ENCODE measurements around the gene KIF3B.
"Not testable (repeated sequence)": the region's sequence is repeated elsewhere in the genome, so short reads cannot be mapped to it uniquely, and the experiment has no call there.

Gene KIF3B

GRCh38 chr20:32380037-32380436 is 102.6 kb downstream of the KIF3B start:
- not testable (repeated sequence) for H3K4me1 ChIP-seq (ENCODE audit: control insufficient read depth in 1 of 2, insufficient read depth in 2 of 2, low read length in 2 of 2); H3K4me2 ChIP-seq (ENCODE audit: low read length); H2BK12ac ChIP-seq (ENCODE audit: low read length); DNase-seq; H3K23ac ChIP-seq (ENCODE audit: low read length); H3K4me3 ChIP-seq (ENCODE audit: low read depth, low read length); H2BK5ac ChIP-seq (ENCODE audit: low read depth, low read length, poor library complexity); H4K91ac ChIP-seq (ENCODE audit: low read depth, low read length); H3K9ac ChIP-seq (ENCODE audit: low read length); H2AFZ ChIP-seq (ENCODE audit: insufficient read depth, low read length, poor library complexity); H3K79me1 ChIP-seq (ENCODE audit: low read length); H4K12ac ChIP-seq (ENCODE audit: low read depth, low read length); H3K4ac ChIP-seq (ENCODE audit: low read depth, low read length); H3K27ac ChIP-seq (ENCODE audit: low read depth, low read length); H3K18ac ChIP-seq (ENCODE audit: low read length); H3K9me3 ChIP-seq (ENCODE audit: insufficient read depth, low read depth, low read length); H2BK120ac ChIP-seq (ENCODE audit: insufficient read depth, low read length, poor library complexity); H3K14ac ChIP-seq (ENCODE audit: low read length); H3K79me2 ChIP-seq (ENCODE audit: control insufficient read depth, insufficient read depth, low read length, poor library complexity); H3K27me3 ChIP-seq (ENCODE audit: insufficient read depth, low read length); H4K8ac ChIP-seq (ENCODE audit: low read depth, low read length); H2AK5ac ChIP-seq (ENCODE audit: low read length)
- peaks cover 16 to 17% of the 10 kb centered on the region in 2 experiments for H3K36me3 ChIP-seq (ENCODE audit: control insufficient read depth in 1 of 2, insufficient read depth in 2 of 2, low read length in 2 of 2)
- no CpG with 5 or more reads among the region's 9 CpGs for WGBS (ENCODE audit: extremely low coverage, insufficient coverage, insufficient read length)

GRCh38 chr20:32380745-32381144 is 103.3 kb downstream of the KIF3B start:
- no peak overlapping the region for H4K91ac ChIP-seq (ENCODE audit: low read depth, low read length)
- H3K4me2 ChIP-seq (ENCODE audit: low read length): no peak overlapping the region
- no peak overlapping the region for H3K23ac ChIP-seq (ENCODE audit: low read length)
- no peaks in the 10 kb centered on the region for H3K9me3 ChIP-seq (ENCODE audit: insufficient read depth, low read depth, low read length)
- H4K8ac ChIP-seq (ENCODE audit: low read depth, low read length): no peak overlapping the region
- peaks cover 12% of the 10 kb centered on the region in 2 experiments for H3K36me3 ChIP-seq (ENCODE audit: control insufficient read depth in 1 of 2, insufficient read depth in 2 of 2, low read length in 2 of 2)
- H2BK5ac ChIP-seq (ENCODE audit: low read depth, low read length, poor library complexity): no peak overlapping the region
- H3K14ac ChIP-seq (ENCODE audit: low read length): no peak overlapping the region
- no peaks in the 10 kb centered on the region for H3K79me1 ChIP-seq (ENCODE audit: low read length)
- H3K4ac ChIP-seq (ENCODE audit: low read depth, low read length): no peak overlapping the region
- H3K9ac ChIP-seq (ENCODE audit: low read length): no peak overlapping the region
- no peak overlapping the region for H3K27ac ChIP-seq (ENCODE audit: low read depth, low read length)
- DNase-seq: no peak
- no peaks in the 10 kb centered on the region for H3K79me2 ChIP-seq (ENCODE audit: control insufficient read depth, insufficient read depth, low read length, poor library complexity)
- H2AK5ac ChIP-seq (ENCODE audit: low read length): no peak overlapping the region
- no peak overlapping the region for H2BK120ac ChIP-seq (ENCODE audit: insufficient read depth, low read length, poor library complexity)
- H3K27me3 ChIP-seq (ENCODE audit: insufficient read depth, low read length): no peaks in the 10 kb centered on the region
- WGBS (ENCODE audit: extremely low coverage, insufficient coverage, insufficient read length): no CpG with 5 or more reads among the region's 3 CpGs
- H2AFZ ChIP-seq (ENCODE audit: insufficient read depth, low read length, poor library complexity): no peak overlapping the region
- H4K12ac ChIP-seq (ENCODE audit: low read depth, low read length): no peak overlapping the region
- no peaks in the 10 kb centered on the region for H3K4me1 ChIP-seq (ENCODE audit: control insufficient read depth in 1 of 2, insufficient read depth in 2 of 2, low read length in 2 of 2)
- H3K18ac ChIP-seq (ENCODE audit: low read length): no peak overlapping the region
- H3K4me3 ChIP-seq (ENCODE audit: low read depth, low read length): no peak overlapping the region
- H2BK12ac ChIP-seq (ENCODE audit: low read length): no peak overlapping the region

GRCh38 chr20:32382102-32382950 is 104.9 kb downstream of the KIF3B start:
- Histone ChIP-seq H4K12ac (ENCODE audit: low read depth, low read length) (no peak overlapping the region), H3K14ac (ENCODE audit: low read length) (no peak overlapping the region), H3K4me2 (ENCODE audit: low read length) (no peak overlapping the region), H2AK5ac (ENCODE audit: low read length) (no peak overlapping the region), H3K4me3 (ENCODE audit: low read depth, low read length) (no peak overlapping the region), H4K8ac (ENCODE audit: low read depth, low read length) (no peak overlapping the region), H3K79me2 (ENCODE audit: control insufficient read depth, insufficient read depth, low read length, poor library complexity) (no peaks in the 10 kb centered on the region), H2AFZ (ENCODE audit: insufficient read depth, low read length, poor library complexity) (no peak overlapping the region), H4K91ac (ENCODE audit: low read depth, low read length) (no peak overlapping the region), H2BK120ac (ENCODE audit: insufficient read depth, low read length, poor library complexity) (no peak overlapping the region), H3K79me1 (ENCODE audit: low read length) (no peaks in the 10 kb centered on the region), H3K36me3 (ENCODE audit: control insufficient read depth in 1 of 2, insufficient read depth in 2 of 2, low read length in 2 of 2) (peaks cover 15 to 16% of the 10 kb centered on the region in 2 experiments), H3K4me1 (ENCODE audit: control insufficient read depth in 1 of 2, insufficient read depth in 2 of 2, low read length in 2 of 2) (no peaks in the 10 kb centered on the region), H3K4ac (ENCODE audit: low read depth, low read length) (no peak overlapping the region), H3K9me3 (ENCODE audit: insufficient read depth, low read depth, low read length) (no peaks in the 10 kb centered on the region), H3K23ac (ENCODE audit: low read length) (no peak overlapping the region), H3K9ac (ENCODE audit: low read length) (no peak overlapping the region), H2BK5ac (ENCODE audit: low read depth, low read length, poor library complexity) (no peak overlapping the region), H3K27me3 (ENCODE audit: insufficient read depth, low read length) (no peaks in the 10 kb centered on the region), H3K18ac (ENCODE audit: low read length) (peak overlapping the region; percentile 64), H3K27ac (ENCODE audit: low read depth, low read length) (no peak overlapping the region), H2BK12ac (ENCODE audit: low read length) (no peak overlapping the region)
- no peak for DNase-seq
- no CpG with 5 or more reads among the region's 11 CpGs for WGBS (ENCODE audit: extremely low coverage, insufficient coverage, insufficient read length)

GRCh38 chr20:32383441-32383840 is 106.0 kb downstream of the KIF3B start:
- not testable (repeated sequence) for H2AK5ac ChIP-seq (ENCODE audit: low read length); H2BK120ac ChIP-seq (ENCODE audit: insufficient read depth, low read length, poor library complexity); H3K14ac ChIP-seq (ENCODE audit: low read length); H4K12ac ChIP-seq (ENCODE audit: low read depth, low read length); H3K27ac ChIP-seq (ENCODE audit: low read depth, low read length); H3K23ac ChIP-seq (ENCODE audit: low read length); H2BK5ac ChIP-seq (ENCODE audit: low read depth, low read length, poor library complexity); H3K9me3 ChIP-seq (ENCODE audit: insufficient read depth, low read depth, low read length); H4K91ac ChIP-seq (ENCODE audit: low read depth, low read length); H4K8ac ChIP-seq (ENCODE audit: low read depth, low read length); H3K9ac ChIP-seq (ENCODE audit: low read length); H3K79me1 ChIP-seq (ENCODE audit: low read length); H3K4me1 ChIP-seq (ENCODE audit: control insufficient read depth in 1 of 2, insufficient read depth in 2 of 2, low read length in 2 of 2); H3K4me3 ChIP-seq (ENCODE audit: low read depth, low read length); H3K27me3 ChIP-seq (ENCODE audit: insufficient read depth, low read length); H3K79me2 ChIP-seq (ENCODE audit: control insufficient read depth, insufficient read depth, low read length, poor library complexity); H2AFZ ChIP-seq (ENCODE audit: insufficient read depth, low read length, poor library complexity); H2BK12ac ChIP-seq (ENCODE audit: low read length); DNase-seq; H3K18ac ChIP-seq (ENCODE audit: low read length); H3K4me2 ChIP-seq (ENCODE audit: low read length); H3K4ac ChIP-seq (ENCODE audit: low read depth, low read length)
- no CpG with 5 or more reads among the region's 9 CpGs for WGBS (ENCODE audit: extremely low coverage, insufficient coverage, insufficient read length)
- peaks cover 13 to 15% of the 10 kb centered on the region in 2 experiments for H3K36me3 ChIP-seq (ENCODE audit: control insufficient read depth in 1 of 2, insufficient read depth in 2 of 2, low read length in 2 of 2)
